Erythroblast (primary cell): ENCODE data around the gene CNTN4.

Experiments used
- GATA1 ChIP-seq: IDR thresholded peaks from 2 replicates; pipeline ENCODE4 v1.6.1; 2011; ENCODE audit warnings: low read depth, mild to moderate bottlenecking, control low read depth, low read length, moderate library complexity
- POLR2A ChIP-seq: IDR thresholded peaks from 2 replicates; pipeline ENCODE4 v1.6.1; 2011; ENCODE audit warnings: mild to moderate bottlenecking, low read length

DNA sequence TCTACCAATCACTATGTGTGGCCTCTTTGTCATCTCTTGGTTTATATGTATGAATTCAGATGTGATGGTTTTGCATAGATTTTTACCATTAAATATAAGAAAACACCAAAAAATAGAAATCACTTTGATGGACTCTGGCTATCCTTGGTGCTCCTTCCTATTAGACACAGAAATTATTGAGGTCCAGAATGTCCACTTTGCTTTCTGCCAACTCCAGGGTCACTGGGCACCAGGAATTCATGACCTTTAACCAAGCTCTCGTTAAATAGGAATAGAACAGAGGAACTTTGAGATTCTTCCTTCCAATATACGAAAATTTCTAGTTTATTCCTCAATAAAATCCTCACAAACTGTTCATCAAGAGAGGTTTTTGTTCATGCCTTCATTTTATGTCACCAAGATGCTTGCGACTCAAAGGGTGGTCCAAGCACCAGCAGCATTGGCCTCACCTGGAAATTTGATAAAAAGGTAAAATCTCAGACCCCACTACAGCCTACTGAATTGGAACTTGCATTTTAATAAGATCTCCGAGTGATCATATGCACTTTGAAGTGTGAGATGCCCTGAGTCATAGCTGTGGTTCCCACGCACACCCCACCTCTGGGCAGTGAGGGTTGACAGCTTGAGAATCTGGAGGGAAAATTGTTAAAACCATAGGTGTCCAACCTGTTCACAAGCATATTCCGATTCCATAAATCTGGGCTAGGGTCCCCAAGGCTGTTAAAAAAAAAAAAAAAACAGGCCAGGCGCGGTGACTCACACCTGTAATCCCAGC lies 725.0 kb downstream of the CNTN4 start:
- TF ChIP-seq POLR2A: no peak
- no peak for TF ChIP-seq GATA1
